HEK293T (cell line): ENCODE data around the gene MYO1G.

Source experiments
- ARNT ChIP-seq: fragments of 450-650 bp; IDR thresholded peaks from 2 replicates; pipeline ENCODE4 v1.6.1; 2017; ENCODE audit warnings: mild to moderate bottlenecking
- BHLHE40 ChIP-seq: fragments of 450-650 bp; IDR thresholded peaks from 2 replicates; pipeline ENCODE4 v1.6.1; 2016; ENCODE audit warnings: mild to moderate bottlenecking, moderate library complexity, borderline replicate concordance
- FOXA1 ChIP-seq: fragments of 450-650 bp; IDR thresholded peaks from 2 replicates; pipeline ENCODE4 v1.6.1; 2016; ENCODE audit warnings: mild to moderate bottlenecking
- FOXM1 ChIP-seq: fragments of 450-650 bp; IDR thresholded peaks from 2 replicates; pipeline ENCODE4 v1.6.1; 2017; ENCODE audit warnings: mild to moderate bottlenecking, borderline replicate concordance
- L3MBTL2 ChIP-seq: fragments of 450-650 bp; conservative IDR thresholded peaks from 2 replicates; pipeline ENCODE4 v1.6.1; 2016; ENCODE audit warnings: mild to moderate bottlenecking
- LEF1 ChIP-seq: fragments of 450-650 bp; IDR thresholded peaks from 2 replicates; pipeline ENCODE4 v1.6.1; 2017; ENCODE audit warnings: mild to moderate bottlenecking, borderline replicate concordance
- PKNOX1 ChIP-seq: fragments of 450-650 bp; IDR thresholded peaks from 2 replicates; pipeline ENCODE4 v1.6.1; 2016
- SP1 ChIP-seq: fragments of 450-650 bp; IDR thresholded peaks from 2 replicates; pipeline ENCODE4 v1.6.1; 2017
- SUZ12 ChIP-seq: fragments of 450-650 bp; IDR thresholded peaks from 2 replicates; pipeline ENCODE4 v1.6.1; 2016; ENCODE audit warnings: mild to moderate bottlenecking

GRCh38 chr7:44920119-44920518 lies 58.7 kb downstream of the MYO1G start:
- TF ChIP-seq LEF1 (no peak), L3MBTL2 (no peak), BHLHE40 (no peak), SUZ12 (no peak), SP1 (no peak), PKNOX1 (no peak), ARNT (no peak), FOXA1 (no peak), FOXM1 (no peak)
